Duodenal mucosa (tissue), 2 donors: ENCODE measurements around the gene LRRC59.

ENCODE experiments used
- H3K27ac ChIP-seq: one replicate; pipeline ENCODE4 v1.7.0; 2013; ENCODE audit warnings: low read depth, low read length
- H3K27me3 ChIP-seq, 2 donors: one replicate each; pipeline ENCODE4 v1.7.0; 2013; ENCODE audit warnings: low read length in 2 of 2, control low read depth in 1 of 2; ENCODE audit not compliant: insufficient read depth in 2 of 2, control insufficient read depth in 1 of 2
- H3K36me3 ChIP-seq, 2 donors: one replicate each; pipeline ENCODE4 v1.7.0; 2013; ENCODE audit warnings: low read length in 2 of 2, control low read depth in 1 of 2; ENCODE audit not compliant: insufficient read depth in 2 of 2, control insufficient read depth in 1 of 2
- H3K4me1 ChIP-seq, 2 donors: one replicate each; pipeline ENCODE4 v1.7.0; 2013; ENCODE audit warnings: low read length in 2 of 2, control low read depth in 1 of 2; ENCODE audit not compliant: insufficient read depth in 2 of 2, control insufficient read depth in 1 of 2
- H3K4me3 ChIP-seq, 2 donors: one replicate each; pipeline ENCODE4 v1.7.0; 2013; ENCODE audit warnings: low read length in 2 of 2, low read depth in 1 of 2
- H3K9ac ChIP-seq, 2 donors: one replicate each; pipeline ENCODE4 v1.7.0; 2013; ENCODE audit warnings: low read length in 2 of 2, low read depth in 1 of 2
- H3K9me3 ChIP-seq, 2 donors: one replicate each; pipeline ENCODE4 v1.7.0; 2013; ENCODE audit warnings: low read length in 2 of 2, control low read depth in 1 of 2; ENCODE audit not compliant: control insufficient read depth in 1 of 2

LRRC59 gene

DNA sequence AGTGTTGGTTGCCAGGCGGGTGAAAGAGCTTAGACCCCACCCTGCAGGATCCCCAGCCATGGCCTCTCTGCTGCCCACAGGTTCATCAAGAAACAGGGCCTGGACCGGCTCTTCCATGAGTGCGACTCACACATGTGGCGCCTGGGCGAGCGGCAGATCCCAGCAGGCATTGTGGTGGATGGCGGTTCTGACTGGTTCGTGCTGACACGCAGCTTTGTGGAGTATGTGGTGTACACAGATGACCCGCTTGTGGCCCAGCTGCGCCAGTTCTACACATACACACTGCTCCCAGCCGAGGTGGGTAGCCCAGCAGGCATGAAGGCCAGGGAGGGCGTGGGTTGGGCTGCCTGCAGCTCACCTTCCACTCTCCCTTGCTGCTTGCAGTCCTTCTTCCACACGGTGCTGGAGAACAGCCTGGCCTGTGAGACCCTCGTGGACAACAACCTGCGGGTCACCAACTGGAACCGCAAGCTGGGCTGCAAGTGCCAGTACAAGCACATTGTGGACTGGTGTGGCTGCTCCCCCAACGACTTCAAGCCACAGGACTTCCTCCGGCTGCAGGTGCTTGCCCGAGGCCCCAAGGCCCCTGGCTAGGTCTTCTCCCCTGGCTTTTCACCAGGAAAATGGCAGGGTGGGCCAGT is 41.5 kb downstream of the LRRC59 start:
- no peak overlapping the region for H3K4me3 ChIP-seq
- no peak overlapping the region for H3K9ac ChIP-seq
- no peaks in the 10 kb centered on the region for H3K9me3 ChIP-seq
- H3K36me3 ChIP-seq, result peaks cover 34 to 66% of the 10 kb centered on the region in 2 donors
- H3K27me3 ChIP-seq, result no peaks in the 10 kb centered on the region
- H3K4me1 ChIP-seq, result no peaks in the 10 kb centered on the region
- H3K27ac ChIP-seq, result no peak overlapping the region

GRCh38 chr17:50355336-50355700 is 42.0 kb downstream of the LRRC59 start:
- Histone ChIP-seq H3K4me3 (no peak overlapping the region), H3K9me3 (no peaks in the 10 kb centered on the region), H3K27me3 (no peaks in the 10 kb centered on the region), H3K9ac (no peak overlapping the region), H3K4me1 (no peaks in the 10 kb centered on the region), H3K27ac (no peak overlapping the region), H3K36me3 (peaks cover 34 to 66% of the 10 kb centered on the region in 2 donors)

DNA sequence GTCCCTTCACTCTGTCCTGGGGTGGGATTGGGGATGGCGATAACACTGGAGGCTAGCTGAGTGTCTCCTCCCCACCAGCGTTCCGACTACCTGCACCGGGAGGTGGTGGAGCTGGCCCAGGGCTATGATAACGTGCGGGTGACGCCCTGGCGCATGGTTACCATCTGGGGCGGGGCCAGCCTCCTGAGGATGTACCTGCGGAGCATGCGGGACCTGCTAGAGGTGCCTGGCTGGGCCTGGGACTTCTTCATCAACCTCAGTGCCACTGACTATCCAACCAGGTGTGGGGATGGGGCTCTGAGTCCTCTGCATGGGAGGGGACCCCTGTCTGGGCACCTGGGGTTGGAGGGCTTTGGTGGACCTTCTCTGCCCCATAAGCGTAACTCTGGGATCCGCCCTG is 42.5 kb downstream of the LRRC59 start:
- Histone ChIP-seq H3K9ac (no peak overlapping the region), H3K36me3 (peaks cover 34 to 61% of the 10 kb centered on the region in 2 donors), H3K4me1 (no peaks in the 10 kb centered on the region), H3K4me3 (no peak overlapping the region), H3K27ac (no peak overlapping the region), H3K9me3 (no peaks in the 10 kb centered on the region), H3K27me3 (no peaks in the 10 kb centered on the region)

DNA sequence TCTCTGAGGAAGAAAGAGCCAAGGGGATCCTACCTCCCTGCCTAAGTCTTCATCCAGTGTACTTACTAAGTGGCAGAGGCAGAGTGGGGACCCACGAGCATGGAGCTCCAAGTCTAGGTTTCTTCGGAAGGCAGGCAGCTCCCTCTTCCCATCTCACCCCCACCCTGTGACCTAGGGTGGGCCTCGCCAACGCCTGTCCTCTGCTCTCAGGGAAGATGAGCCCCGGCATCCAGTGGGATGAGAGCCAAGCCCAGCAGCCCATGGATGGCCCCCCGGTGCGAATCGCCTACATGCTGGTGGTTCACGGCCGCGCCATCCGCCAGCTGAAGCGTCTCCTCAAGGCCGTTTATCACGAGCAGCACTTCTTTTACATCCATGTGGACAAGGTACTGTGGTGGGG is 43.1 kb downstream of the LRRC59 start:
- H3K36me3 ChIP-seq, result peaks cover 34 to 55% of the 10 kb centered on the region in 2 donors
- H3K27ac ChIP-seq, result no peak overlapping the region
- no peak overlapping the region for H3K9ac ChIP-seq
- no peaks in the 10 kb centered on the region for H3K9me3 ChIP-seq
- H3K27me3 ChIP-seq, result no peaks in the 10 kb centered on the region
- H3K4me1 ChIP-seq, result no peaks in the 10 kb centered on the region
- no peak overlapping the region for H3K4me3 ChIP-seq

- H3K27me3 ChIP-seq, result no peaks in the 10 kb centered on the region
- peaks cover 34 to 50% of the 10 kb centered on the region in 2 donors for H3K36me3 ChIP-seq
- H3K27ac ChIP-seq, result no peak overlapping the region
- no peaks in the 10 kb centered on the region for H3K9me3 ChIP-seq
- H3K4me1 ChIP-seq, result no peaks in the 10 kb centered on the region
- H3K9ac ChIP-seq, result no peak overlapping the region
- no peak overlapping the region for H3K4me3 ChIP-seq
Measured at GRCh38 chr17:50353600-50354195, 43.6 kb downstream of the LRRC59 start.

- no peak overlapping the region for H3K9ac ChIP-seq
- H3K27ac ChIP-seq, result no peak overlapping the region
- no peaks in the 10 kb centered on the region for H3K27me3 ChIP-seq
- H3K36me3 ChIP-seq, result peaks cover 33 to 42% of the 10 kb centered on the region in 2 donors
- no peaks in the 10 kb centered on the region for H3K9me3 ChIP-seq
- no peaks in the 10 kb centered on the region for H3K4me1 ChIP-seq
- H3K4me3 ChIP-seq, result no peak overlapping the region
Measured at GRCh38 chr17:50352693-50353599, 44.4 kb downstream of the LRRC59 start.

DNA sequence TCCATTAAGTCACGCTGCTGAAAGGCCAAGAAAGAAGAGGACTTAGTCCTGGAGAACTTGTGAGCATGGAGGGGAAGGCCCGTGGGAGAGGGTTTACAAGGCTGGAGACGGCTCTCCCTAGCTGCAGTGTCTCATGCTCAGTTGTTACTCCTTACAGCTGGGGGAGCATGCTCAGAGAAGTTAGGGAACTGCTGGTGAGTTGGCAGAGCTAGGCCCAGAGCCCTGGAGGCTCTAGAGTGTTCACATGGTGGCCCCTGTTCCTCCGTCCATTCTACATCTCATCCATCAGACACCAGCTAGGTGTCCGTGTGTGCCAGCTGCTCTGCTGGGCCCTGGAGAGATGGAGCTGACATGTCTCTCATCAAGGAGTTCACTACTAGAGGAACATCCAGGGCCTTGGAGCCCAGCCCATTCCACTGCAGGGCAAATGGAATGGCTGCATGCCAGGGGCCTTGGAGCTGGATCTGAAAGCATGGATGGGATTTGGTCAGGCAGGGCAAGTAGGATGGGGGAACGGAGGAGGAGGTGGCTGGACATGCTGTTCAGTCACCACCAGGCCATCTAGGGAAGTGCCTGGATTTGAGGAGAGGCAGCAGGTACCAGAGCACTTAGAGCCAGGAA is 45.1 kb downstream of the LRRC59 start:
- no peaks in the 10 kb centered on the region for H3K27me3 ChIP-seq

DNA sequence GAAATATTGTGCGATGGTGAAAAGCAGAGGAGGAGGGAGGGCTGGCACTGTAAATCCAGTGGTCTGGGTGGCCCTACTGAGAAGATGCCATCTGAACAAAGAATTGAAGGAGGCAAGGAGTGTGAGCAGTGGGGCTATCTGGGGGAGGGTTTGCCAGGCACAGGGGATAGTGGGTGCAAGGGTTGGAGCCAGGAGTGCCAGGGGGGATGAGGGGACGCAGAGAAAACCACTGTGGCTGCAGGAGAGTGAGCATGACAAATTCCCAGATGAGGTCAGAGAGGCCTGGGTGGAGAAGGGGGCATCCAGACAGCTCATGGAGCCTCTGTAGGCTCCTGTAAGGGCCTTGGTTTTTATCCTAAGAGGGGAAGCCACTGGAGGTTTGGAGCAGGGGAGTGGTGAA is 46.6 kb downstream of the LRRC59 start:
- H3K27me3 ChIP-seq, result no peaks in the 10 kb centered on the region
- peaks cover 12 to 13% of the 10 kb centered on the region in 2 donors for H3K4me1 ChIP-seq
- H3K4me3 ChIP-seq, result no peak overlapping the region
- H3K36me3 ChIP-seq, result peaks cover 15 to 23% of the 10 kb centered on the region in 2 donors
- H3K9me3 ChIP-seq, result no peaks in the 10 kb centered on the region
- H3K27ac ChIP-seq, result no peak overlapping the region
- no peak overlapping the region for H3K9ac ChIP-seq

More for the DNA sequence above, 45.1 kb downstream of the LRRC59 start:
- Histone ChIP-seq H3K4me1 (peaks cover 6 to 8% of the 10 kb centered on the region in 2 donors), H3K4me3 (no peak overlapping the region), H3K9ac (no peak overlapping the region), H3K27ac (no peak overlapping the region), H3K9me3 (no peaks in the 10 kb centered on the region), H3K36me3 (peaks cover 29 to 38% of the 10 kb centered on the region in 2 donors)

DNA sequence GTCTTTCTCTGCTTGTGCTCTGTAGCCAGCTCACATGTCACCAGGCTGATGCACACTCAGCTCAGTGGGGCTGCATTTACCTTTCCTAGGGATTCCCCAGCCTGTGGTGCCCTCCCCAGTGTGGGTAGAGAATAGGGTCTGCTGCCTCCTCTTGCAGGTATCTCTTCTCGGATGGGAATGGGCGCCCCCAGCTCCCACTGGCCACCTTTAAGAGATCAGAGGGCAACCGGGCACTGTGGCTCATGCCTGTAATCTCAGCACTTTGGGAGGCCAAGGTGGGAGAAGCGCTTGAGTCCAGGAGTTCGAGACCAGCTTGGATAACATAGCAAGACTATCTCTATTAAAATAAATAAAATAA is 48.1 kb downstream of the LRRC59 start:
- Histone ChIP-seq H3K9ac (no peak overlapping the region), H3K36me3 (peaks cover under 1 to 8% of the 10 kb centered on the region in 2 donors), H3K27ac (no peak overlapping the region), H3K4me3 (no peak overlapping the region), H3K27me3 (no peaks in the 10 kb centered on the region), H3K9me3 (no peaks in the 10 kb centered on the region), H3K4me1 (peaks cover 21 to 23% of the 10 kb centered on the region in 2 donors)
